ENCODE measurements around the gene FXN. TPM values are rescaled to one million over a fixed set of nuclear protein-coding genes. Genes with fewer than 3 reads are reported as not detected.

Gene FXN
- total RNA-seq, 1 experiment from 2014 or later: 26.3 TPM

DNA sequence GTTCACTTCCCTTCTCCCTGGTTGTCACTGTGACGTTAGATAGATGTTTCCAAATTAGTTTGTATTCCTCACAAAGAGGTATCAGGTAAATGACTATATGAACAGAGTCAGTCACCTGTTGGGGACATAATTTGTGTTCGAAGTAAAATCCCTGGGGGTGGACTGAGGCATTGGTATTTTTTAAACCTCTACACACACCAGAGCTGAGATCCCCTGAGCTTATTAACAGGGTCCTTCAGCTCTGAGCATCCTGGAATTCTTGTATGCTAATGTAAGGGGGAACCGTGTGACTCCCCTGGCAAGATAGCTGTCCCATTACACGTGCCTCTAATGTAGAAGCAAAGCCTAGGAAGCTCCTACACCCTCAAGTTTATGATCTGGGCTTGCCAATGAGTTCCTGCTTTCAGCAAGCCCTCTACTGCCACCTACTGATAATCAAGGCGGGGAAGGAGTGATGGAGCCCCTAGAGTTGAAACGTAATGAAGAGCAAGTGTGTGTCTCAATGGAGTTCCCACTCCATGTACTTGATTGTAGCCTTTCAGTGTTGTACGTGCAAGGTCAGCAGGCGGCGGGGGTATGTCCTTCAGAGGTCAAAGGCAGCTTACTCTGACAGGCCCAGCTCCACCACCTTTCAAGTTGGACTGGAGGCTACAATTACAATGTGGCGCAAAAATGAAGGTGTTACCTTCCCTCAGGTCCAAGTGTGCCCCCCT lies 36.0 kb upstream of the FXN start:
- no peak overlapping the region for H2AFZ ChIP-seq (ENCODE audit: low read length)
- DNase-seq: peak; percentile 87
- H3K79me2 ChIP-seq (ENCODE audit: low read length): no peaks in the 10 kb centered on the region
- no peaks in the 10 kb centered on the region for H3K4me1 ChIP-seq (ENCODE audit: low read length)
- H3K4me3 ChIP-seq (ENCODE audit: low read length): no peak overlapping the region
- no peaks in the 10 kb centered on the region for H4K20me1 ChIP-seq (ENCODE audit: insufficient read depth, low read depth, low read length)
- H3K9ac ChIP-seq (ENCODE audit: low read length): no peak overlapping the region
- H3K4me2 ChIP-seq (ENCODE audit: low read depth, low read length, poor library complexity, severe bottlenecking): no peak overlapping the region
- H3K9me3 ChIP-seq (ENCODE audit: low read length): no peaks in the 10 kb centered on the region
- no peaks in the 10 kb centered on the region for H3K36me3 ChIP-seq (ENCODE audit: insufficient read depth, low read length)
- H3K27me3 ChIP-seq (ENCODE audit: low read length): no peaks in the 10 kb centered on the region
- H3K9me2 ChIP-seq (replicated peaks; ENCODE audit: insufficient read depth, low read length): no peaks in the 10 kb centered on the region
- no peak overlapping the region for H3K27ac ChIP-seq (ENCODE audit: low read length)

DNA sequence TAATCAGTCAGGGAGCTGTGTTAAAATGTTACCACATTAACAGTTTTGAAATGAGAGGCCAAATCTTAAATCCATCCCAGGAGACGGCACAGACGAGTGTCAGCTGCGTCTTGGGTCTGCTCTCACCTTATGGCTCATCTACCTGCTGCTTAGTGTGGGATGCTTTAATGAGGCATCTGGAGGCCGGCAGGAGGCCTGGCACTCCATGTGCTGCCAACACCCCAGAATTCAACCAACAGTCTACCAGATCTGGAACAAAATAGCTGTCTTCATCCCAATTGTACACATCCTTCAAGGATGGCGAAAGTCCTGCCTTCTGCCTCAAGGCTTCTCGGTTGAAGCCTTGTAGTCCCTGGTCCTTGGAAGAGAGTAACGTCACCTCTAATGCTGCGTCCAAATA lies 33.6 kb upstream of the FXN start:
- Histone ChIP-seq H4K20me1 (ENCODE audit: insufficient read depth, low read depth, low read length) (no peaks in the 10 kb centered on the region), H3K9me3 (ENCODE audit: low read length) (no peaks in the 10 kb centered on the region), H3K27me3 (ENCODE audit: low read length) (no peaks in the 10 kb centered on the region), H3K9ac (ENCODE audit: low read length) (no peak overlapping the region), H3K4me2 (ENCODE audit: low read depth, low read length, poor library complexity, severe bottlenecking) (no peak overlapping the region), H3K36me3 (ENCODE audit: insufficient read depth, low read length) (no peaks in the 10 kb centered on the region), H3K4me1 (ENCODE audit: low read length) (no peaks in the 10 kb centered on the region), H3K9me2 (replicated peaks; ENCODE audit: insufficient read depth, low read length) (no peaks in the 10 kb centered on the region), H3K79me2 (ENCODE audit: low read length) (no peaks in the 10 kb centered on the region), H3K27ac (ENCODE audit: low read length) (no peak overlapping the region), H3K4me3 (ENCODE audit: low read length) (no peak overlapping the region), H2AFZ (ENCODE audit: low read length) (no peak overlapping the region)
- no peak for DNase-seq

GRCh38 chr9:69003051-69003450 lies 32.5 kb upstream of the FXN start:
- Histone ChIP-seq H3K4me3 (ENCODE audit: low read length) (no peak overlapping the region), H3K9me3 (ENCODE audit: low read length) (no peaks in the 10 kb centered on the region), H3K27me3 (ENCODE audit: low read length) (no peaks in the 10 kb centered on the region), H3K4me2 (ENCODE audit: low read depth, low read length, poor library complexity, severe bottlenecking) (no peak overlapping the region), H3K9ac (ENCODE audit: low read length) (no peak overlapping the region), H3K36me3 (ENCODE audit: insufficient read depth, low read length) (no peaks in the 10 kb centered on the region), H3K27ac (ENCODE audit: low read length) (no peak overlapping the region), H2AFZ (ENCODE audit: low read length) (no peak overlapping the region), H4K20me1 (ENCODE audit: insufficient read depth, low read depth, low read length) (no peaks in the 10 kb centered on the region), H3K9me2 (replicated peaks; ENCODE audit: insufficient read depth, low read length) (no peaks in the 10 kb centered on the region), H3K79me2 (ENCODE audit: low read length) (no peaks in the 10 kb centered on the region), H3K4me1 (ENCODE audit: low read length) (no peaks in the 10 kb centered on the region)
- DNase-seq: no peak

DNA sequence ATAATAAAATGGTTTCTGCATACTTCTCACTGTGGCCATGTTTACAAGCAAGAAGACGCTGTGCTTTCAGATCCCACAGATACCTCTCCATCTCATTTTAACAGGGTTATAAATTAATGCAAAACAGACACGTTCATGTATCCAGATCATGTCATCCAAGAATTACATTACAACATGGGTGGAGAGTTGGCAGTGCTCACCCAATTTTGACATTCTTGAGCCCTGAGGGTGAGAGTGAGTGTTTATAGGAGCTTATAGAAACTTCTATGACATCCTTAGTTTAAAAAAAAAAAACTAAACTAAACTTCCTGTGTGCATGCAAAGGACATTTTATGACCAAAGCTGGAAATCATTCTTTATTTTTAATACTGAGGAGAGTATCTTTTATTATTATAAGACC lies 30.7 kb upstream of the FXN start:
- Histone ChIP-seq H3K9me2 (replicated peaks; ENCODE audit: insufficient read depth, low read length) (no peaks in the 10 kb centered on the region), H4K20me1 (ENCODE audit: insufficient read depth, low read depth, low read length) (no peaks in the 10 kb centered on the region), H3K36me3 (ENCODE audit: insufficient read depth, low read length) (no peaks in the 10 kb centered on the region), H3K4me2 (ENCODE audit: low read depth, low read length, poor library complexity, severe bottlenecking) (no peak overlapping the region), H3K4me1 (ENCODE audit: low read length) (no peaks in the 10 kb centered on the region), H3K79me2 (ENCODE audit: low read length) (no peaks in the 10 kb centered on the region), H3K4me3 (ENCODE audit: low read length) (no peak overlapping the region), H3K27ac (ENCODE audit: low read length) (no peak overlapping the region), H2AFZ (ENCODE audit: low read length) (no peak overlapping the region), H3K27me3 (ENCODE audit: low read length) (no peaks in the 10 kb centered on the region), H3K9ac (ENCODE audit: low read length) (no peak overlapping the region), H3K9me3 (ENCODE audit: low read length) (no peaks in the 10 kb centered on the region)
- no peak for DNase-seq

DNA sequence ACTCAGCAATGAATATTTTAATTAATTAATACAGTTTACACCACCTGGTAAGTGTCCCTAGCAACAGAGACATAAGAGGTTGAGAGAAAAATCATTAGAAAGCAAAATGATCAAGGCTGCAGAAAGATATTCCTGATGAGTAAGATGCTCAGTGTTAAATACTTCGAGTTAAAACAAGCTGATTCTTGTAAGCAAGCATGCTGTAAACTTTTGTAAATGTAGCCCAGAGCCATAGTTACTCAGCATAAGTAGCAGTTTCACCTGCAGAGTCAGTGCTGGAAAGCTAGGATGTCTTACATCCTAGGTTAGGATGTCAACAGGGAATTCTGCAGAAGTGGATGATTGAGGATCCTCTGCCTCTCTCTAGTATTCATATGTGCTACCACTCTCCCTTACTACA lies 25.8 kb upstream of the FXN start:
- Histone ChIP-seq H3K4me1 (ENCODE audit: low read length) (no peaks in the 10 kb centered on the region), H3K9me2 (replicated peaks; ENCODE audit: insufficient read depth, low read length) (no peaks in the 10 kb centered on the region), H3K36me3 (ENCODE audit: insufficient read depth, low read length) (no peaks in the 10 kb centered on the region), H3K27ac (ENCODE audit: low read length) (no peak overlapping the region), H3K79me2 (ENCODE audit: low read length) (no peaks in the 10 kb centered on the region), H4K20me1 (ENCODE audit: insufficient read depth, low read depth, low read length) (no peaks in the 10 kb centered on the region), H3K9me3 (ENCODE audit: low read length) (no peaks in the 10 kb centered on the region), H3K4me3 (ENCODE audit: low read length) (no peak overlapping the region), H2AFZ (ENCODE audit: low read length) (no peak overlapping the region), H3K9ac (ENCODE audit: low read length) (no peak overlapping the region), H3K4me2 (ENCODE audit: low read depth, low read length, poor library complexity, severe bottlenecking) (no peak overlapping the region), H3K27me3 (ENCODE audit: low read length) (no peaks in the 10 kb centered on the region)
- DNase-seq: no peak

- Histone ChIP-seq H3K4me3 (ENCODE audit: low read length) (no peak overlapping the region), H3K9ac (ENCODE audit: low read length) (no peak overlapping the region), H4K20me1 (ENCODE audit: insufficient read depth, low read depth, low read length) (no peaks in the 10 kb centered on the region), H3K4me2 (ENCODE audit: low read depth, low read length, poor library complexity, severe bottlenecking) (no peak overlapping the region), H3K27ac (ENCODE audit: low read length) (no peak overlapping the region), H3K9me3 (ENCODE audit: low read length) (no peaks in the 10 kb centered on the region), H3K79me2 (ENCODE audit: low read length) (no peaks in the 10 kb centered on the region), H2AFZ (ENCODE audit: low read length) (no peak overlapping the region), H3K9me2 (replicated peaks; ENCODE audit: insufficient read depth, low read length) (no peaks in the 10 kb centered on the region), H3K36me3 (ENCODE audit: insufficient read depth, low read length) (no peaks in the 10 kb centered on the region), H3K4me1 (ENCODE audit: low read length) (no peaks in the 10 kb centered on the region), H3K27me3 (ENCODE audit: low read length) (no peaks in the 10 kb centered on the region)
- no peak for DNase-seq
These were observed 22.7 kb upstream of the FXN start for GRCh38 chr9:69012696-69013381.

GRCh38 chr9:69013382-69013727 lies 22.2 kb upstream of the FXN start:
- no peaks in the 10 kb centered on the region for H3K27me3 ChIP-seq (ENCODE audit: low read length)
- H3K4me2 ChIP-seq (ENCODE audit: low read depth, low read length, poor library complexity, severe bottlenecking): no peak overlapping the region
- no peak overlapping the region for H3K27ac ChIP-seq (ENCODE audit: low read length)
- H2AFZ ChIP-seq (ENCODE audit: low read length): no peak overlapping the region
- DNase-seq: no peak
- H3K79me2 ChIP-seq (ENCODE audit: low read length): no peaks in the 10 kb centered on the region
- no peaks in the 10 kb centered on the region for H3K9me2 ChIP-seq (replicated peaks; ENCODE audit: insufficient read depth, low read length)
- no peaks in the 10 kb centered on the region for H3K9me3 ChIP-seq (ENCODE audit: low read length)
- no peaks in the 10 kb centered on the region for H4K20me1 ChIP-seq (ENCODE audit: insufficient read depth, low read depth, low read length)
- H3K36me3 ChIP-seq (ENCODE audit: insufficient read depth, low read length): no peaks in the 10 kb centered on the region
- no peak overlapping the region for H3K4me3 ChIP-seq (ENCODE audit: low read length)
- no peaks in the 10 kb centered on the region for H3K4me1 ChIP-seq (ENCODE audit: low read length)
- H3K9ac ChIP-seq (ENCODE audit: low read length): no peak overlapping the region

- Histone ChIP-seq H3K9me3 (ENCODE audit: low read length) (no peaks in the 10 kb centered on the region), H3K27me3 (ENCODE audit: low read length) (no peaks in the 10 kb centered on the region), H3K4me2 (ENCODE audit: low read depth, low read length, poor library complexity, severe bottlenecking) (no peak within 1 kb of the TSS), H4K20me1 (ENCODE audit: insufficient read depth, low read depth, low read length) (no peaks in the 10 kb centered on the region), H3K9ac (ENCODE audit: low read length) (no peak within 1 kb of the TSS), H3K9me2 (replicated peaks; ENCODE audit: insufficient read depth, low read length) (no peaks in the 10 kb centered on the region), H3K4me1 (ENCODE audit: low read length) (no peaks in the 10 kb centered on the region), H3K79me2 (ENCODE audit: low read length) (no peaks in the 10 kb centered on the region), H2AFZ (ENCODE audit: low read length) (no peak within 1 kb of the TSS), H3K27ac (ENCODE audit: low read length) (no peak within 1 kb of the TSS), H3K36me3 (ENCODE audit: insufficient read depth, low read length) (no peaks in the 10 kb centered on the region), H3K4me3 (ENCODE audit: low read length) (no peak within 1 kb of the TSS)
- DNase-seq: no peak
These were observed 21.5 kb upstream of the FXN start, which contains the start of gene PRKACG for GRCh38 chr9:69014013-69014412. Gene PRKACG, minus strand, starts transcription at chr9:69014113. Its CDS starts 21 bp downstream, at chr9:69014092.
